SJSA1 (cell line): ENCODE measurements around the gene CHP1. TPM values are rescaled to one million over a fixed set of nuclear protein-coding genes. Genes with fewer than 3 reads are reported as not detected.
"Not testable (repeated sequence)": the region's sequence is repeated elsewhere in the genome, so short reads cannot be mapped to it uniquely, and the experiment has no call there.

Experiments used
- DNase-seq, 2 experiments: peaks; one replicate each; pipeline ENCODE4 v3.0.0-alpha.2; 2015 to 2020; ENCODE audit warnings: low spot score in 2 of 2, low read depth in 1 of 2
- H3K27ac ChIP-seq: fragments of 250-450 bp; sonication (Bioruptor Pico); 2 replicates; pipeline ENCODE4 v1.5.1; 2020; ENCODE audit warnings: mild to moderate bottlenecking, moderate library complexity
- H3K27me3 ChIP-seq: fragments of 250-450 bp; sonication (Bioruptor Pico); replicated peaks from 2 replicates; pipeline ENCODE4 v1.5.1; 2020; ENCODE audit warnings: mild to moderate bottlenecking, moderate library complexity
- H3K36me3 ChIP-seq: fragments of 250-450 bp; sonication (Bioruptor Pico); 2 replicates; pipeline ENCODE4 v1.5.1; 2020; ENCODE audit warnings: mild to moderate bottlenecking
- H3K4me1 ChIP-seq: fragments of 250-450 bp; sonication (Bioruptor Pico); replicated peaks from 2 replicates; pipeline ENCODE4 v1.6.1; 2021; ENCODE audit warnings: mild to moderate bottlenecking
- H3K4me3 ChIP-seq: fragments of 250-450 bp; sonication (Bioruptor Pico); 2 replicates; pipeline ENCODE4 v1.5.1; 2020; ENCODE audit warnings: mild to moderate bottlenecking
- H3K9me3 ChIP-seq: fragments of 250-450 bp; sonication (Bioruptor Pico); replicated peaks from 2 replicates; pipeline ENCODE4 v1.5.1; 2020; ENCODE audit warnings: mild to moderate bottlenecking
- total RNA-seq: library from RNA; depleted of rRNA; stranded (reverse); fragments of >200 nt; shearing (Covaris generic); gene quantifications from 2 replicates; pipeline ENCODE4 v1.2.3, GENCODE V29; 2014

Gene CHP1
- total RNA-seq, 1 experiment from 2014 or later: 71.8 TPM

GRCh38 chr15:41233367-41233771 is 2.3 kb downstream of the CHP1 start:
- Histone ChIP-seq H3K27me3 (no peaks in the 10 kb centered on the region), H3K9me3 (no peaks in the 10 kb centered on the region), H3K4me3 (no peak overlapping the region), H3K36me3 (no peaks in the 10 kb centered on the region), H3K27ac (no peak overlapping the region), H3K4me1 (peaks cover 21% of the 10 kb centered on the region)
- DNase-seq: no peak

- not testable (repeated sequence) for H3K27ac ChIP-seq, DNase-seq, H3K36me3 ChIP-seq, H3K4me3 ChIP-seq, H3K27me3 ChIP-seq, H3K9me3 ChIP-seq
- H3K4me1 ChIP-seq: peaks cover 20% of the 10 kb centered on the region
These were observed 4.2 kb downstream of the CHP1 start for GRCh38 chr15:41235228-41235627.

GRCh38 chr15:41235929-41236328 is 4.9 kb downstream of the CHP1 start:
- no peak overlapping the region for H3K4me3 ChIP-seq
- H3K27ac ChIP-seq: no peak overlapping the region
- peaks cover 14% of the 10 kb centered on the region for H3K4me1 ChIP-seq
- no peak for DNase-seq
- no peaks in the 10 kb centered on the region for H3K9me3 ChIP-seq
- no peaks in the 10 kb centered on the region for H3K27me3 ChIP-seq
- H3K36me3 ChIP-seq: no peaks in the 10 kb centered on the region

GRCh38 chr15:41238100-41238499 is 7.0 kb downstream of the CHP1 start:
- no peaks in the 10 kb centered on the region for H3K27me3 ChIP-seq
- H3K4me3 ChIP-seq: no peak overlapping the region
- peaks cover 4% of the 10 kb centered on the region for H3K4me1 ChIP-seq
- no peak overlapping the region for H3K27ac ChIP-seq
- H3K36me3 ChIP-seq: peaks cover 15% of the 10 kb centered on the region
- DNase-seq: no peak
- H3K9me3 ChIP-seq: no peaks in the 10 kb centered on the region

GRCh38 chr15:41241221-41241964 is 10.3 kb downstream of the CHP1 start:
- DNase-seq: no peak
- Histone ChIP-seq H3K27ac (no peak overlapping the region), H3K36me3 (peaks cover 27% of the 10 kb centered on the region)

GRCh38 chr15:41250745-41251144 is 19.7 kb downstream of the CHP1 start:
- not testable (repeated sequence) for DNase-seq, H3K9me3 ChIP-seq, H3K4me3 ChIP-seq, H3K27me3 ChIP-seq, H3K4me1 ChIP-seq, H3K27ac ChIP-seq, H3K36me3 ChIP-seq

More at GRCh38 chr15:41241221-41241964, 10.3 kb downstream of the CHP1 start:
- Histone ChIP-seq H3K9me3 (no peaks in the 10 kb centered on the region), H3K27me3 (no peaks in the 10 kb centered on the region), H3K4me3 (no peak overlapping the region), H3K4me1 (no peaks in the 10 kb centered on the region)

GRCh38 chr15:41251411-41251810 is 20.3 kb downstream of the CHP1 start:
- no peaks in the 10 kb centered on the region for H3K9me3 ChIP-seq
- DNase-seq: no peak
- H3K4me3 ChIP-seq: no peak overlapping the region
- H3K27me3 ChIP-seq: no peaks in the 10 kb centered on the region
- H3K27ac ChIP-seq: no peak overlapping the region
- H3K36me3 ChIP-seq: 0 out of 2 replicates have a peak, but pooled peaks cover 6% of the 10 kb centered on the region
- peaks cover 4% of the 10 kb centered on the region for H3K4me1 ChIP-seq

GRCh38 chr15:41254560-41254959 is 23.5 kb downstream of the CHP1 start:
- H3K27ac ChIP-seq: no peak overlapping the region
- no peaks in the 10 kb centered on the region for H3K27me3 ChIP-seq
- peaks cover 4% of the 10 kb centered on the region for H3K4me1 ChIP-seq
- no peak overlapping the region for H3K4me3 ChIP-seq
- no peaks in the 10 kb centered on the region for H3K9me3 ChIP-seq
- DNase-seq: no peak
- peaks cover 17% of the 10 kb centered on the region for H3K36me3 ChIP-seq

GRCh38 chr15:41256103-41256502 is 25.0 kb downstream of the CHP1 start:
- no peaks in the 10 kb centered on the region for H3K9me3 ChIP-seq
- no peak overlapping the region for H3K27ac ChIP-seq
- H3K4me1 ChIP-seq: no peaks in the 10 kb centered on the region
- no peak for DNase-seq
- H3K4me3 ChIP-seq: no peak overlapping the region
- no peaks in the 10 kb centered on the region for H3K27me3 ChIP-seq
- H3K36me3 ChIP-seq: peaks cover 16% of the 10 kb centered on the region

- Histone ChIP-seq H3K36me3 (peaks cover 14% of the 10 kb centered on the region), H3K4me3 (no peak overlapping the region), H3K9me3 (no peaks in the 10 kb centered on the region), H3K27ac (no peak overlapping the region), H3K4me1 (no peaks in the 10 kb centered on the region), H3K27me3 (no peaks in the 10 kb centered on the region)
- DNase-seq: no peak
These were observed 25.5 kb downstream of the CHP1 start for GRCh38 chr15:41256577-41257038.

- DNase-seq: no peak
- H3K9me3 ChIP-seq: no peaks in the 10 kb centered on the region
- no peak overlapping the region for H3K4me3 ChIP-seq
- H3K27ac ChIP-seq: no peak overlapping the region
- no peaks in the 10 kb centered on the region for H3K27me3 ChIP-seq
- peaks cover 30% of the 10 kb centered on the region for H3K36me3 ChIP-seq
- no peaks in the 10 kb centered on the region for H3K4me1 ChIP-seq
These were observed 27.8 kb downstream of the CHP1 start for GRCh38 chr15:41258750-41259471.

GRCh38 chr15:41259546-41260189 is 28.6 kb downstream of the CHP1 start:
- H3K27me3 ChIP-seq: no peaks in the 10 kb centered on the region
- H3K36me3 ChIP-seq: peaks cover 35% of the 10 kb centered on the region
- no peak overlapping the region for H3K27ac ChIP-seq
- H3K4me1 ChIP-seq: no peaks in the 10 kb centered on the region
- H3K9me3 ChIP-seq: no peaks in the 10 kb centered on the region
- no peak for DNase-seq
- no peak overlapping the region for H3K4me3 ChIP-seq

- H3K9me3 ChIP-seq, H3K27me3 ChIP-seq, DNase-seq, H3K27ac ChIP-seq, H3K4me1 ChIP-seq, H3K4me3 ChIP-seq: not testable (repeated sequence)
- peaks cover 36% of the 10 kb centered on the region for H3K36me3 ChIP-seq
These were observed 29.9 kb downstream of the CHP1 start for GRCh38 chr15:41260924-41261323.

GRCh38 chr15:41262571-41262970 is 31.5 kb downstream of the CHP1 start:
- H3K27ac ChIP-seq: no peak overlapping the region
- no peak overlapping the region for H3K4me3 ChIP-seq
- H3K27me3 ChIP-seq: no peaks in the 10 kb centered on the region
- peaks cover 43% of the 10 kb centered on the region for H3K36me3 ChIP-seq
- no peaks in the 10 kb centered on the region for H3K9me3 ChIP-seq
- no peaks in the 10 kb centered on the region for H3K4me1 ChIP-seq
- no peak for DNase-seq
